NCI-H345 (cell line): ENCODE data around the gene SH3BP4.
A peak's percentile ranks its signal among the peaks of the same experiment; 100 is the strongest.

Experiments
- DNase-seq: peaks from one replicate; lab custom pipeline; 2025; lab: John Stamatoyannopoulos, UW

The SH3BP4 gene

DNA sequence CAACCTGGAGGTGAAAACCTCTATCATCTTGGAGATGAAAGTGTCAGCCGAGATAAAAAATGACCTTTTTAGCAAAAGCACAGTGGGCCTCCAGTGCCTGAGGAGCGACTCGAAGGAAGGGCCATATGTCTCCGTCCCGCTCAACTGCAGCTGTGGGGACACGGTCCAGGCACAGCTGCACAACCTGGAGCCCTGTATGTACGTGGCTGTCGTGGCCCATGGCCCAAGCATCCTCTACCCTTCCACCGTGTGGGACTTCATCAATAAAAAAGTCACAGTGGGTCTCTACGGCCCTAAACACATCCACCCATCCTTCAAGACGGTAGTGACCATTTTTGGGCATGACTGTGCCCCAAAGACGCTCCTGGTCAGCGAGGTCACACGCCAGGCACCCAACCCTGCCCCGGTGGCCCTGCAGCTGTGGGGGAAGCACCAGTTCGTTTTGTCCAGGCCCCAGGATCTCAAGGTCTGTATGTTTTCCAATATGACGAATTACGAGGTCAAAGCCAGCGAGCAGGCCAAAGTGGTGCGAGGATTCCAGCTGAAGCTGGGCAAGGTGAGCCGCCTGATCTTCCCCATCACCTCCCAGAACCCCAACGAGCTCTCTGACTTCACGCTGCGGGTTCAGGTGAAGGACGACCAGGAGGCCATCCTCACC is 90.2 kb downstream of the SH3BP4 start:
- no peak for DNase-seq

DNA sequence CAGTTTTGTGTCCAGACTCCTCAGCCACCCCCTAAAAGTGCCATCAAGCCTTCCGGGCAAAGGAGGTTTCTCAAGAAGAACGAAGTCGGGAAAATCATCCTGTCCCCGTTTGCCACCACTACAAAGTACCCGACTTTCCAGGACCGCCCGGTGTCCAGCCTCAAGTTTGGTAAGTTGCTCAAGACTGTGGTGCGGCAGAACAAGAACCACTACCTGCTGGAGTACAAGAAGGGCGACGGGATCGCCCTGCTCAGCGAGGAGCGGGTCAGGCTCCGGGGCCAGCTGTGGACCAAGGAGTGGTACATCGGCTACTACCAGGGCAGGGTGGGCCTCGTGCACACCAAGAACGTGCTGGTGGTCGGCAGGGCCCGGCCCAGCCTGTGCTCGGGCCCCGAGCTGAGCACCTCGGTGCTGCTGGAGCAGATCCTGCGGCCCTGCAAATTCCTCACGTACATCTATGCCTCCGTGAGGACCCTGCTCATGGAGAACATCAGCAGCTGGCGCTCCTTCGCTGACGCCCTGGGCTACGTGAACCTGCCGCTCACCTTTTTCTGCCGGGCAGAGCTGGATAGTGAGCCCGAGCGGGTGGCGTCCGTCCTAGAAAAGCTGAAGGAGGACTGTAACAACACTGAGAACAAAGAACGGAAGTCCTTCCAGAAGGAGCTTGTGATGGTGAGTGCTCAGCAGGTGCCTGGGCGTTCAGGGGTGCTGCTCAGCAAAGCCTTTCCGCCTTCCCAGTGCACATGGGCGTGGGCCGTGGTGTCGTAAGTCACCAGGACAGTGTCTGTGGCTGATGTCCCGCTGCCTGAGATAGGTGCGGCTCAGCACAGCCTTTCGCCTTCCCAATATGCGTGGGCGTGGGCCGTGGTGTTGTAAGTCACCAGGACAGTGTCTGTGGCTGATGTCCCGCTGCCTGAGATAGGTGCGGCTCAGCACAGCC is 91.0 kb downstream of the SH3BP4 start:
- DNase-seq = no peak

DNA sequence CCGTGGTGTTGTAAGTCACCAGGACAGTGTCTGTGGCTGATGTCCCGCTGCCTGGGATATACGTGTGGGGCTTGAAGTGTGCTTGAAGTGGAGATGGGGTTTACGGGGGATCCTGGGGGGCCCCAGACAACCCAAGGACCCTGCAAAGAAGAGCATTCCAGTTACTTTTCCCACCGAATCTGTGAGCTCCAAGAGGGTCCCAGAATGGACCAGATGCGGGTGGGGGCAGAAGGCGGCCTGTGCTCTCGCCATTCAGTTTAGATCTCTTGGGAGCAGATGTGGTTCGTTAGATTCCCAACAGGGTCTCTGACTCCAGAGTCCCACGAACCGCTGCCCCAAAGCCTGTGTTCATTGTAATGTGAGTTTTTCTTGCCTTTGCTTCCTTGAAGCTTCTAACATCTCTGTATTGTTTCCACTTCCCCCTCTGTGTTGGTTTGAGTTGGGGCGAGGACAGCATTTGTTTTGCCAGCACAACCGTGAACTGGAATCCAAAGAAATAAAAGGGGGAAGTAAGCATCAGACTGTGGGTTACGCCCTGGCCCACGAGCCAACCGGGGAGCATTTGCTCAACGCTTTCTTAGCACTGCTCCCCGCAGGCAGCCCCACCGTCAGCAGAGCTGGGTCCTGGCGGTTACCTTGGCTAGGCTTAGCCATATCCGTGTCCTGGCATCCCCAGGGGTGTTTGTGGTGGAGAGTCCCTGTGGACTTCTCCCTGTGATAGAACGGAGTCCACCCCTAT is 92.1 kb downstream of the SH3BP4 start:
- no peak for DNase-seq

DNA sequence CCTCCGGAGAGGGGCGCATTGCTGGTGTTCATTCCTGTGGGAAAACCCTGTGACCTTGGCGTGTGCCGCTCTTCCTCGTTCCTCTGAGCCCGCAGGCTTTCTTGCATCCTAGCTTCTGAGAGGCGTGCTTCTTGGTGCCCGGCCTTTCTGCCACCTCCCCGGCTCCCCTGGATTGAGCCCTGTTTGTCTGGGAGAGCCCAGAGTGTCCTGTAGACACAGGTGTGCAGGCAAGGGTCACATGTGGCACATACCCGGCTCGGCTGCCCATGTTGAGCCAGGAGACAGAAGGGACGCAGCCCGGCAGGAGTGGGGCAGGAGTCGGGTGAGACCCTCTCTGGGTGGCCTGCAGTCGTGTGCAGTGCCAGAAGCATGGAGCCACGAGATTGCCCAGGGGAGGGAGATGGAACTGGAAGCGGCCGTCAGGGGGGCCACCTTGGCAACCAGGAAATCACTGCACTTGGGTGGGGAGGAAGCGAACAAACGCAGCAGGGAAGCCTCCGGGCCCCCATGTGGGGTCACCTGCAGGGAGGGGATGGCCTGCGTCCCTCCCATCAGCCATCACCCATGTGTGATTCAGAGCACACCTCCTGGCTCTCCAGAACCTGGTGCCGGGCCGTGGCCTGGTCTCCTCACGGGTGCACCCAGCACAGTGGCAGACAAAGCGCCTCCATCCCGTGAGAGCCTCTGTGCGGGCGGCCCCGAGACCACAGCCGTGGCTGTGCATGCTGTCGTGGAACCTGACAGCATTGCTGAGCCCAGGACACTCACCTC is 92.9 kb downstream of the SH3BP4 start:
- no peak for DNase-seq

DNA sequence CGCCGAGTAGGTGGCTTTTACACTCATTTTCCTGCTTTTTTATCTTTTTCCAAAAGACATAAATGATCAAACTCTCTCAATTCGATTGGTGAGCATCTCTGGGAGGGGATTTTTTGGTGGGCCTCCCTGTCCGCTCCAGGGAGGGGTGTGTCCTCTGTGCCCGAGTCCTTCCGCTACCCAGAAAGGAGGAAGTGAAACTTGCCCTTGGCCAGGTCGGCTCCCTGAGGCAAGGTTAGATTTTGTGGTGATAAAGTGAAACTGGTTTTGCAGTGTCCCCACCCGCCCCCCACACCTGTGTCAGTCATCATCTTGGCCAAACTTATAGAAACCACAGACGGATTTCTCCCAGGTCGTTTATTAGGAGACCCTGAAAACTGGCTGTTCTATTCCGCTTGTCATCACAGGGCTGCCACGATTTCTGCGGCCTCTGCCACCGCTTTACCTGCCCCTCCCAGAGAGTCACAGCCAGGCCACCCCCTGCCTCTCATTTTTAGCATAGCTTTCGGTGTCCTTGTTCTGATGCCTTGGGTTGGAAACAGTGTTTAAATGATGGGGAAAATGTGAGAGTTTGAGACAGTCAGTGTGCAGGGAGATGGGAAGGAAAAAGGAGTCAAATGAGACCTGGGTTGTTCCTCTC is 93.6 kb downstream of the SH3BP4 start:
- DNase-seq = no peak

DNA sequence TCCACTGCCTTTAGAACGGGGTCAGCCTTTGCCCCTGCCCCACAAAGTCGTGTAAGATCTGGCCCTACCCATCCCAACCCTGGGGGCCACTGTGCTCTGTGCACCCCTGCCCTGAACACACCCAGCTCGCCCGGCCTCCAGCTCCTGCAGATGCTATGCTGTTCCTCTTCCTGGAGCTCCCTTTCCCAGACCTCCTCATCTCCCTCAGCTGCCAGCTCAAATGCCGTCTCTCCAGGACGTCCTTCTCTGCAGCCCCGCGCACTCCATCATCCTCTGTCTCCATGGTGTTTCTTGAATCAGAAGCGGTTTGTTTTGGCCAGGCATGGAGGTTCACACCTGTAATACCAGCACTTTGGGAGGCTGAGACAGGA is 94.1 kb downstream of the SH3BP4 start:
- DNase-seq = no peak

DNA sequence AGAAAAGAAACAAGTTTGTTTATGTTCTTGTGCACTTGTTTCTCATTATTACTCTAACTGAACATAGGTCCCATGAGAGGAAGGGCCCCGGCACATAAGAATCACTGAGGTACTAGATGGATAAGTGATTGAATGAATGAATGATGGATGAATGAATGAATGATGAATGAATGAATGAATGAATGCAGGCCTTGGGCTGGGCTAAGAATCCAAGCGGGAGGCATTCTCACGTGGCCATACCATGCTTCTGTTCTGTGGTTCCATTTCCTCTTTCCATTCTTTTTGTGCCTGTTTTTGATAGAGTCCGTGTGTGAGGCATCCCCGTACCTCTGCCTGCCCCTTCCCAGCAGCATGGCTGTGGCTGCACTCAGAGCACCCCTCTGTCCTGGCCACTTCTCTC is 94.8 kb downstream of the SH3BP4 start:
- no peak for DNase-seq

DNA sequence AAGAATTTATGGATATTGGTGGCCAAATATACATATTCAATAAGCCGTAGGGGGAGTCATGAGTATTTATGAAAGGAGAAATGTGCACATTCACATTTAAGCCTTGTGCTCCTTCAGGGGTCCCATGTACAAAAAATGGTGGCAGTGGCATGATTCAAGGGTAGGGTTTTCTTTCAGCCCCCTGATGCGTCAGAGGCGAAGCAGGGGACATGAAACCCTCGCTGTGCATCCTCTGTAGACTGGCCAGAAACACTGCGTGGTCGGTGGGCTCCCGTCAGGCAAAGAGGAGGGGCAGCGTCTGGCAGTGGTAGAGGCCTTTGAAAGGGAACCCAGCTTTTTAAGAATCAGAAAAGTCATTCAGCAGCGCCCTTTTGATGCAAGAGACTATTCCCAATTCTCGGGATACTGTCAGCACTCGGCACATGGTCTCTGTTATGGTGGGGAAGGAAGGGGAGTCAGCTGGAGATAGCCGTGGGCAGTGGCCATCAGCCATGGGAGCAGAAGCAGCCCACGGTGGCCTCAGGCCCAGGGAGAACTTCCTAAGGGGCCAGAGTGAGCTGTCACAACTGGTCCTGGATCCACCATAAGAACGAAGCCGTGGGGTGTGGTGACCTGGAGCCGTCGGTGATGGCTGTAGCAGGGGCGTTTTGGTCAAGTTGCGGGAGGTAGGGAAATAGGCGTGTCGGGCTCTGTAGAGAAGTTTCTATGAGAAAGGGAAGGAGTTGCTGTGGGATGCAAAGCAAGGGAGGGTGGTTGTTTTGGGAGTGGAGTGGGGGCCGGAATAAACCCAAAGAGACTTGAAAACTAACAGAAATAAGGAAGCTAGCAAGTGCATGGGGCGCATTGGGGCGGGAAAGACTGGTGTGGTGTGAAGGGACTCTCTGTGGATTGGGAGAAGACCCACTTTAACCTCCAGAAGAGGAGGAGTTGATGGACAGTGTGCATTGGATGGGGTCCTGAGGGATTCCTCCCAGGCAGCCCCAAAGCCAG is 95.6 kb downstream of the SH3BP4 start:
- DNase-seq = no peak

DNA sequence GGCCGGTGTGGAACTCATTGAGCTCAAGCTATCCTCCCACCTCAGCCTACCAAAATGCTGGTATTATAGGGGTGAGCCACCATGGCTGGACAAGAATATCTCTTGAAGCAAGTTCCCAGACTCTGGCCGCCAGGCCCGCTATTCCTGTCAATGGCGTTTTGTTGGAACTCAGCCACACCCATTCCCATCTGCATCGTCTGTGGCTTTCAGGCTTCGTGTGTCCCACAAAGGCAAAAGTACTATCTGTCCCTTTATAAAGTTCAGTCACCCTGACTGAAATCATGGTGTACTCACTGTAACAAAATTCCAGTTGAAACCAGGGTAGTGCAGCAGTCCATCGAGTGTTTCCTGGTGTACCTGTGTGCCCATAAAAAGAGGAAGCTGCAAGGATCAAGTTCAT is 96.7 kb downstream of the SH3BP4 start:
- DNase-seq = no peak

DNA sequence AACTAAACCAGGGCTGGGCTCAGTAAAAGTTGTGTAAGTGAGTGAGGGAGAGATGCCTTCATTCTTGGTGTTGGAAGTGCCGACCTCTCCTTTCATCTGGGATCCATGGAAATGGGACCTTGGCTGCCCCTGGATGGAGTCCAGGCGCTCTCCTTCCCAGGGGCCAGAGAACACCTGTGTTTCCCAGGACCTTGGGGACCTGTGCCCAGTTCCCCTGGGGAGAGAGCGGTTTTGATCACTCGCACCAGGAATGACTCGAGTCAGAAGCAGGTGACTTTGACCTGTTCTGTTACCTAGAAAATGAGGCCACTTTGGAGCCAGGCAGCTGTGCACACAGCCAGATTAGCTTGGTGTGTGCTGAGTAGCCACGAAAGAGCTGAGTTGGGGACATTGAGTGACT is 97.3 kb downstream of the SH3BP4 start:
- DNase-seq = no peak

DNA sequence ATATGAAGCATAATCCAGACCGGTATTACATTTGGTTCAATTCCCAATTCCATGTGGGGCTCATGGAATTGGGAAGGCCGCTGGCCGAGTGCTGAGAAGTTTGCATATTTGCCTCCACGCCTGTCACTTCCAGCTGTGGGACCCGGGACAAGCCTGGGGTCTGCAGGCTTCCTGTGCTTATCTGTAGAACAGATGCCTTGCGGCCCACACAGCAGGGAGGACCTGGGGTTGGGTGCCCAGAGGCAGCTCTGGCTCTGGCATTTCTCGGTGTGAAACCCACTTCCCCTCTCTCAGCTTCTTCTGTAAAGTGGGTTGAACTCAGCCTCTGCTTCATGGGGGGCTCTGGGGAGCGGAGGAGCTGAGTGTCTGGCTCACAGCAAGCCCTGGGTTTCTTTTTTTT is 97.9 kb downstream of the SH3BP4 start:
- DNase-seq = no peak

DNA sequence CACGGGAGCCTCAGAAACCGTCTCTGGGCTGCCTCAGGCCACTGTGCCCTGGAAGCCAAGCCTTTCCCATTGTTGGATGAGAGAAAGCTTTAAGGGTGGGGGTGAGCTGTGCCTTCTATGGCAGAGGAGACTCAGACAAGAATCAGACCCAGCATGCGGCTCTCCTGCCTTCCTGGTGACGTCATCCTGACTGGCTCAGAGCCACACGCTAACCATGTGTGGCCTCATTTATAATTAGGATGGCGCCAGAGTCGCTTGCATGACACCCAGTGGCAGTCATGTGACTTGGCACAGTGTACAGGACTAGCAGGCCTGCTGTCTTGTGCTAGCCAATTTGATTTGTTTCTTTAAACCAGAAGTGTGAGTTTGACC is 99.1 kb downstream of the SH3BP4 start:
- peak; percentile 98 for DNase-seq

DNA sequence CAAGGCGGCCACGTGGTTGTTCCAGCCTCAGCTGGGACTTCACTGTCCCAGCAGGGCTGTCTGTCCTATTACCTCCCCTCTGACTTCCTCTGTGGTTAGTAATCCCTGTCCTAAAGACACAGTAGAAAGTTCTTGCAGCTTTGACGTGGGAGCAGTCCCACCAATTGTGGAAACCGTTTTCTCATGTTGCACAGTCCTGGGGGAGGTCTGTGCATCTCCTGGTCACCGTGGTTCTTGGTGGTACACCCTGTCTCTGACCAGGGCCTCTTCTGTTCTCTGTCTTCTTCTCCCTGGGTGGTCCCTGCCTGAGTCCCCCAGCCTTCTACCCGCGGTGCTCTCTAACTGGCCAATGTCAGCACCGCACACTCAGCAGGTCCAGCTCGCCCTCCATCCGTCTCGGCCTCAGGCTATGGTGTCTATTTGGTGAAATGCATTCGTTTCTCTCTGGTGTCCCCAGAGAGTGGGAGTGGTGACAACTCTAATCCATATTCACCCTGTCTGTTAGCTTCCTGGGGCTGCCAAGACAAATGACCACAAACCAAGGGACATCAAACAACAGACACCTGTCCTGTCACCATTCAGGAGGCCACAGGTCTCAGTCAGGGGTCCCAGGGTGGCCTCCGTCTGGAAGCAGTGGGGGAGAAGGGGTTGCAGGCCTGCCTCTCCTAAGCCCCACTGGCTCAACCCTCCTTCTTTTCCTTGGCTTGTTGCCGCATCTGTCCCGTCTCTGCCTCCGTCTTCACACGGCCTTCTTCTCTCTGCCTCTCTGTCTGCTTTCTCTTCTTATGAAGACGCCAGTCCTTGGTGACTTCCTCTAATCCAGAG is 99.8 kb downstream of the SH3BP4 start:
- no peak for DNase-seq

DNA sequence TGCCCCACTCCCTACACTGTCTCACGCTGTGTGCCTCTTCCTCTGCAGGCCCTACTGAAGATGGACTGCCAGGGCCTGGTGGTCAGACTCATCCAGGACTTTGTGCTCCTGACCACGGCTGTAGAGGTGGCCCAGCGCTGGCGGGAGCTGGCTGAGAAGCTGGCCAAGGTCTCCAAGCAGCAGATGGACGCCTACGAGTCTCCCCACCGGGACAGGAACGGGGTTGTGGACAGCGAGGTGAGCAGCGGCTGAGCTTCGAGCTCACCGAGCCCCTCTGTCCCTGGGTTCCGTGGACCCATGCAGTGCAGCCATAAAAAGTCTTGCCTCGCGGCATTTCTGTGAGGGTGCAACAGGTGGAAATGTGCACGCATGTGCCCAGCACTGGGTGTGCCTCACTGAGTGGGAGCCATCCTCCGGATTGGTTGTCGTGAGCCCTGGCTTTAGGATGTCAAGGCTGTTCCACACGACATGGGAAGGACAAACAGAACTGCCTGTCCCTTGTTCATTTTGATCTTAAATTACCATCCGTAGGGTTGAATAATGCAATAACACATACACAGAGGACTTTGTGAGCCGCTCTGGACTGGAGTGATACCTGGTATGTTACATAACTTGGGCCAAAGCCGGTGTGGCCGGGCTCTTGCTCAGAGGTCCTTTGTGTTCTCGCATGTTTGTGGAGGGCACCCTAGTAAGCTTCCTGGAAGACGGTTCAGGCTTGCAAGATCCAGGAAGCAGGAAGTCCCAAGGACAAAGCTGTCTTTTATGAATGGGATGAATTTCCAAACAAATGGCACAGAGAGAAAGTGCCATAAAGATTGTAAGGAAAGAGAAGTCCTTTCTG is 100.9 kb downstream of the SH3BP4 start:
- no peak for DNase-seq

DNA sequence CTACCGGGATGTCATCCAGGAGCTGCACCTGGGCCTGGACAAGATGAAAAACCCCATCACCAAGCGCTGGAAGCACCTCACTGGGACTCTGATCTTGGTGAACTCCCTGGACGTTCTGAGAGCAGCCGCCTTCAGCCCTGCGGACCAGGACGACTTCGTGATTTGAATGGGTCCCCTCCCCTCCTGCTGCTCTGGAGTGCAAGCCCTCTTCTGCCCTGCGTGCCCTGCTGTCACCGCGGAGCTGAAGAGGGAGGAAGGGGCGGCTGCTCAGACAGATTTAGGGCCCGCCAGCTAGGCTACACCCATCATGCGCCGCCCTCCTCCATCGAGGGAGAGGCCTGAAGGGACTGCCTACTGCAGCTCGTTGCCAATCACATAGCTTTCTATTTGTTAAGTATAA is 101.8 kb downstream of the SH3BP4 start:
- DNase-seq = no peak

DNA sequence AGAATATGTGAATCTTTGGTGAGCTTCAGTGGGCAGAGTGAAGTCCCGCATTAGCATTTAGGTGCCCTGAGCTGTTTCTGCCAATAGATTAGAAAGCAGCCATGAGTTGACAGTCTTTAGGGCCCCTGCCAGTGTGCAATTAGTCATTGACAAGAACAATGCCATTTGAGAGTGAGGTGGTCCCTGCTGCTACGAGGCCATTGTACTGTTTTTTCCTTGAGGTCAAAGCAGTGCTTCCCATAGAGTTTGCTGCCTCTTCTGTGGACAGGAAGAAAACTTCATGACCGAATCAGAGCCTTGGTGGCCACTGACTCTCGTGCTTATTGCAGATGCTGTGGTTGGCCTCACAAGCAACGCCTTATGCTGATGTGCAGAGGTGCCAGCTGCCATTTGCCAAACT is 102.7 kb downstream of the SH3BP4 start:
- DNase-seq = no peak

DNA sequence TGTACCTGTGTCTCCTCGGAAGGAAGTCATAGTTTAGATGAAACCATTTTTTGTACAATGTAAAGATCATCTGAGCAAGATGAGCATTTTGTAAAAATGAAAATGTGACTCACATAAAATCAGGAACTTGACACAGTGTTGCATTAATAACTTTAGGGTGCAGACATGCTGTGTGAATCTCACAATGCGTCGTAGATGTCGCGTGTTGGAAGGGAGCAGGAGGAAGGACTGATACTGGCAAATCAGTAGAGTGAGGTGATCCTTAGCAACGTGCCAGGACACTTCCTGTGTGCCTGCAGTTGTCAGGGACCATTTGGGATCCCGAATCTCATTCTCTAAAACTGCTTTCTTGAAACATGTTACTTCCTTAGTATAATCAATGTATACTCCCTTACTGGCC is 103.1 kb downstream of the SH3BP4 start:
- no peak for DNase-seq

DNA sequence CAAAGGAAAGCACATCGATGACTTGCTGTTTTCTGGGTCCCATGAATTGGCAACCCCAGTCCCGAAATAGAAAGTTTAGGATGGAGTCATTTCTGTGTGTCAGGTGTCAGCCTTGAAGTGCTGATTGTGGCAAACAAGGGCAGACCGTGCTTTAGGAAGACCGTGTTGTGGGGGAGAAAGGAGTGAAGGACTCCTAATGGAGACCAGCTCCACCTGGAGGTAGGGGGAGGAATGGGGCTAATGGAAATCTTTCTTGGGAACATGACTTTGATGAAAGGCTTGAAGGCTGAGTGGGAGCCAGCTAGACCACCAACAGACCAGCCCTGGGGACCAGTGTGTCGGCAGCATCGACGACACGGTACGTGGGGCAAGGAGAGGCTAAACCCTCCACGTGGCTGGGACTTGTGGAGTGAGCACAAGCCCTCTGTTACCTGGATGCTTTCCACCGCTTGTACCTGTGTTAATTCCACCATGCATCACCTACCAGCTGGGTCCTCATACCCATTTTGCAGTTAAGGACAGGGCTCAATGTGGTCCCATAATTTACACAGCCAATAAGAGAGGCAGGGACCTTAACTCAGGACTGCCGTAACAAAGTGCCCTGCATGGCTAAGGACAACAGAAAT is 104.2 kb downstream of the SH3BP4 start:
- peak; percentile 33 for DNase-seq
